HG03378 (cell line): ENCODE measurements around the gene TXLNA.

Source experiments
- ATAC-seq: cut with Tn5 transposase; IDR thresholded peaks from one replicate; pipeline ENCODE4 v1.9.1; 2021; ENCODE audit warnings: mild to moderate bottlenecking, moderate library complexity; ENCODE audit not compliant: unreplicated experiment

TXLNA gene

DNA sequence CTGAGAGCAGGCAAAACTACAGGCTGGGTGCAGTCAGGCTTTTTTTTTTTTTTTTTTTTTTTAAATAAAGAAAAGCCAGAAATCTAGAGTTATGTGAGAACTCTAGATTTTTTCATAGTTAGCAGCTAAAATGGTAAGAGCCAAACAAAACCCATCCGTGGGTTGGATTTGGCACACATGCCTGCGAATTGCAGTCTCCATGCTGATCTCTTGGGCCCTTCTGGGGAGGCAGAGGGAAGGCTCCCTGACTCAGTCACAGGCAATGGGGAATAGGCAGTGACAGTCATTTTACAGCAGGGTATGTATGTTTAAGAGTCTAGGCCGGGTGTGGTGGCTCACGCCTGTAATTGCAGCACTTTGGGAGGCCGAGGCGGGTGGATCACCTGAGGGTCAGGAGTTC is 2.6 kb downstream of the TXLNA start:
- no peak for ATAC-seq

DNA sequence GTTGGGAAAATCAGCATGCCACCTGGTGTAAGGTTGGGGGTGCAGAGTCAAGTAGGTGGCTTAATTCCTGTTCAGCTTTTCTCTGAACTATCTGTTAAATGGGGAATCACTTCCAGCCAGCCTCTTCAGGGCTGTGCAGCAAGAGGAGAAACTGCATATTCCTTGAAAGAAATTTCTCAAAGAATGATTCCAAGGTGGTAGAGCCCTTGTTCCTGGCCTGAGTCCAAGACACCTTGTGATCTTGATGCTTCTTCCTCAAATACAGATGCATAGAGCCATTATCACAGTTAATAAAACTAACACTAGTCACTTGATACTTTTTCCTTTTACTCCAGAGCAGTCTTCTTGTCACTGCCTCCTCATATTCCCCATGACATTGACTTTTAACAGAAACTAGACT is 5.2 kb downstream of the TXLNA start:
- ATAC-seq = no peak

DNA sequence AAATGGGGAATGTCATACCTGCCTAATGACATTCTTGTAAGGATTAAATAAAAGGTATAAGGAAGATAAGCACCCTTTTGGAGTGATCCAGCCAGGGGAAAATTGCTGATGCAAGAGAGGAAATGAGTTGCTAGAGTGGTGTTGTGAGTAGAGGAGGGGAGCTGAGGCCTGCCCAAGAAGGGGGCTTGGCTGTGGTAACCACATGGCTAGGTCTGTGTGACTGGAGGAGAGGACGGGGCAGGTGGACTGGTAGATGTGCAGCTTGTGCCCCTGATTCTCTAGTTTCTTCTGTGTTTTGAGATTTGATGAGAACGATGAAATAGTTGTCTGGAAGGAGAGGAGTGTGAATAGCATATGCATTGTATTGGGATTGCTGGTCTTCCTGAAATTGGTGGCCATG is 6.6 kb downstream of the TXLNA start:
- no peak for ATAC-seq

DNA sequence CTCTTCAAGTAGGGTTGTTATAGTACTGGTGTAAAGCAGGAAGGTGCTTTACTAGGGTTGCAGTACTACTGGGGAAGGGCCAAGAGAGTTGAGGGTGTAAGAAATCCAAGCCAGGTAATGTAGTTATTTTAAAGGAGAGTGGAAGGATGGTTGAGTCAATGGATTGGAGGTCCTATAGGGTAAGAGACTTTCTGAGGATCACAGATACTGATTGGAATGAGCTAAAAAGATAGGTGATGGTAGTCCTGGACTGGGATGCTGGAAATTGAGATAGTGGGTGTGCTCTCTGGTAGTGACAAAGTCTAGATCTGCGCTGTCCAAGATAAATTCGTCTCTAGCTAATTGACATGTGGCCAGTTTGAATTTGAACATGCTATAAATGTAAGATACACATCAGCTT is 7.0 kb downstream of the TXLNA start:
- ATAC-seq = no peak

DNA sequence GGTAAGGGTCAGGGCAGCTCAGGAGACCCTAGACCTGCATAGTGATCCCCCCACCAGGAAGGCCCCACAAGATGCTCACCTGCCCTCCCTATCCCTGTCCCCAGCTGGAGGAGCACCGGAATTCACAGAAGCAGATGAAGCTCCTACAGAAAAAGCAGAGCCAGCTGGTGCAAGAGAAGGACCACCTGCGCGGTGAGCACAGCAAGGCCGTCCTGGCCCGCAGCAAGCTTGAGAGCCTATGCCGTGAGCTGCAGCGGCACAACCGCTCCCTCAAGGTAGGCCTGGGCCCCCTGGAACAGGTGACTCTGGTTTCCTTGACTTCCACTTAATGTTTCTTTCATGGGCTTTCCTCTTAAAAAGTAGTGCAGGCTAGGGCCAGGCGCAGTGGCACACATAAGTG is 8.4 kb downstream of the TXLNA start:
- ATAC-seq = no peak

DNA sequence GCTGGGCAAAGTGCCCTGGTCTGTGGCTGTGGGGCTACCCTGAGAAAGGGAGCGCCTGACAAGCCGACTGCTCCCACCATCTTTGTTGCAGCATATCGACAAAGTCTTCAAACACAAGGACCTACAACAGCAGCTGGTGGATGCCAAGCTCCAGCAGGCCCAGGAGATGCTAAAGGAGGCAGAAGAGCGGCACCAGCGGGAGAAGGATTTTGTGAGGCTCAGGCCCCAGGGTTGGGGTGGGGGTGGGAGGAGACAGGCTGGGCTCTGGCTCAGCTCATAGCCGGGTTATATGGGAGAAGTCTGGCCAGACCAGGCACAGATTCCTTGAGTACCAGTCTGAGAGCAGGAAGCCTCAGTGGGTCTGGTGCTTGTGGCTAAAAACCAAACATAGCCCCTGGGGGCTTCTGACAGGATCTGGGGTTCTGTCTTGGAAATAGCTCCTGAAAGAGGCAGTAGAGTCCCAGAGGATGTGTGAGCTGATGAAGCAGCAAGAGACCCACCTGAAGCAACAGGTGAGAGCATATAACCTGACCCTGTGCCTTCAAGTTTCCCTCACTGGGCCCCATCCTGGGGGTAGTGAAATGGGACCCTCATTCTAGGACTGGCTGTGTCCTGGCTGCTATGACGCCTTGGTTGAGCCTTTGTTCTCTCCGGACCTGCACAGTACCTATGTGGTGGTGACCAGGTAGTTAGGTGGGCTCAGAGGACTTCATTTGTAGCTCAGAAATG is 12.9 kb downstream of the TXLNA start:
- no peak for ATAC-seq

DNA sequence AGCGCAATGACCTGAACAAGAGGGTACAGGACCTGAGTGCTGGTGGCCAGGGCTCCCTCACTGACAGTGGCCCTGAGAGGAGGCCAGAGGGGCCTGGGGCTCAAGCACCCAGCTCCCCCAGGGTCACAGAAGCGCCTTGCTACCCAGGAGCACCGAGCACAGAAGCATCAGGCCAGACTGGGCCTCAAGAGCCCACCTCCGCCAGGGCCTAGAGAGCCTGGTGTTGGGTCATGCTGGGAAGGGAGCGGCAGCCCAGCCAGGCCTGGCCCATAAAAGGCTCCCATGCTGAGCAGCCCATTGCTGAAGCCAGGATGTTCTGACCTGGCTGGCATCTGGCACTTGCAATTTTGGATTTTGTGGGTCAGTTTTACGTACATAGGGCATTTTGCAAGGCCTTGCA is 15.5 kb downstream of the TXLNA start:
- no peak for ATAC-seq

DNA sequence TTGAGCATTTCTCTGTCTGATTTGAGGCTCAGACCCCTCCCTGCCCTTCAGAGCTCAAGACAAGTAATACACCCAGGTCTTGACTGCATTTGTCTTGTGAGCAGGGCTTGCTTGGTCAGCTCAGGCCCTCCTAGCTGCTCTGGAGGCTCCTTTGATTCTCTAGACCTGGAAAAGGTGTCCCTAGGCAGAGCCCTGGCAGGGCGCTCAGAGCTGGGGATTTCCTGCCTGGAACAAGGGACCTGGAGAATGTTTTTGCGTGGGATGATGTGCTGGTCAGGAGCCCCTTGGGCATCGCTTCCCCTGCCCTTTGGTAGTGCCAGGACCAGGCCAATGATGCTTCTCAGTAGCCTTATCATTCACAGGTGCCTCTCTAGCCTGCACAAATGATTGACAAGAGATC is 16.1 kb downstream of the TXLNA start:
- ATAC-seq = no peak

DNA sequence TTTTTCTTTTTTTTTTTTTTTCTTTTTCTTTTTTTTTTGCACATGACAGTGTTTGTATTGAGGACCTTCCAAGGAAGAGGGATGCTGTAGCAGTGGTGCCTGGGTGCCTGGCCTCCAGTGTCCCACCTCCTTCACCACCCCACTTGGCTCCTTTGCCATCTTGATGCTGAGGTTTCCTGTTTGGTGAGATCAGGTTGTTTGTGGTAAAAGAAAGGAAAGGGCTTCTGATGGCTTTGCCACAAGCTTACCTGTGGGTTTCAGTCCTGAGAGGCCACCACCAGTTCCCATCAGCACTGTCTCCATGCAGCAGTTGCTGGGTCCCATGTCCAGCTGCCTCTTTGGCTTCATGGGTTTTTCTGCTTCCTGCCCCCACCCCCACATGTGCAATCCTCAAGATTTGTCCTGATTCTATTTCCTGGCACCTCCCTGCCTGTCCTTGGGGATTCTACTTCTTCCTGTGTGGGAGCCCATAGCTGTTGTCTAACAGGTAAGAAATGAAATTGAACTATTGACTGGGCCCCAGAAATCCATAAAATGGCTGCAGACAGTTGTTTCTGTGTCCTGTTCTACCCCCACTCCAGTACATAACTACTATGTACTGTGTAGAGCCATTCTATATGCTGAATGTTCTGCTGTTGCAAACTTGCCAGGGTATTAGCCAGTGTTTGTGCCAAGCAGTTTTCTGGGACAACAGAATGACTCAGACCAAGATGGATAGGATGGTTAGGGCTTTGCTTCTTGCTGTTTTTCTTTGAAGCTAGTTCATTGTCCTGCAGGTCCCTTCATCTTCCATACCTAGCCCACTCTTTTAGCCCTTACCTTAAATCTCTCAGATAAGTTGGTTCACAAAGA is 16.7 kb downstream of the TXLNA start:
- no peak for ATAC-seq

DNA sequence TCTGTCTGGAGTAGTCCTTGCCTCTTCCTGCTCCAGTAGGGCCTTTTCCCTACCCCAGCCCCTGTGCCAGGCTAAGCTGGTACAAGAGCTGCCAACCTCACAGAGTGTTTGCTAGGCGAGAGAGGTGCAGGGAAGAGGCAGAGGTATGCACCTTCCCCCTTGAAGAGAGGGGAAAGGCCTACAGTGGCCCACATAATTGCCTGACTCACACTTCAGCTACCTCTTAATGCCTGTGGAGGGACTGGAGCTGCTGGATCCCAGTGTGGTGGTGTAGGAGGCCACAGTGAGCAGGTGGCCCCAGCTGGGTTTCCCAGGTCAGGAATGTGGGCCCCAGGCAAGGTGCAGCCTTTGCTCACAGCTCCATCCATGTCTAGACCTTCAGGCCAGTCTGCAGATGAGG is 17.6 kb downstream of the TXLNA start:
- ATAC-seq = no peak

DNA sequence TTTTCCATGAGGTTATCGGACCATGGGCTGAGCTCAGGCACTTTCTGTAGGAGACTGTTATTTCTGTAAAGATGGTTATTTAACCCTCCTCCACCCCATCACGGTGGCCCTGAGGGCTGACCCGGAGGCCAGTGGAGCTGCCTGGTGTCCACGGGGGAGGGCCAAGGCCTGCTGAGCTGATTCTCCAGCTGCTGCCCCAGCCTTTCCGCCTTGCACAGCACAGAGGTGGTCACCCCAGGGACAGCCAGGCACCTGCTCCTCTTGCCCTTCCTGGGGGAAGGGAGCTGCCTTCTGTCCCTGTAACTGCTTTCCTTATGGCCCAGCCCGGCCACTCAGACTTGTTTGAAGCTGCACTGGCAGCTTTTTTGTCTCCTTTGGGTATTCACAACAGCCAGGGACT is 18.4 kb downstream of the TXLNA start:
- ATAC-seq = no peak

DNA sequence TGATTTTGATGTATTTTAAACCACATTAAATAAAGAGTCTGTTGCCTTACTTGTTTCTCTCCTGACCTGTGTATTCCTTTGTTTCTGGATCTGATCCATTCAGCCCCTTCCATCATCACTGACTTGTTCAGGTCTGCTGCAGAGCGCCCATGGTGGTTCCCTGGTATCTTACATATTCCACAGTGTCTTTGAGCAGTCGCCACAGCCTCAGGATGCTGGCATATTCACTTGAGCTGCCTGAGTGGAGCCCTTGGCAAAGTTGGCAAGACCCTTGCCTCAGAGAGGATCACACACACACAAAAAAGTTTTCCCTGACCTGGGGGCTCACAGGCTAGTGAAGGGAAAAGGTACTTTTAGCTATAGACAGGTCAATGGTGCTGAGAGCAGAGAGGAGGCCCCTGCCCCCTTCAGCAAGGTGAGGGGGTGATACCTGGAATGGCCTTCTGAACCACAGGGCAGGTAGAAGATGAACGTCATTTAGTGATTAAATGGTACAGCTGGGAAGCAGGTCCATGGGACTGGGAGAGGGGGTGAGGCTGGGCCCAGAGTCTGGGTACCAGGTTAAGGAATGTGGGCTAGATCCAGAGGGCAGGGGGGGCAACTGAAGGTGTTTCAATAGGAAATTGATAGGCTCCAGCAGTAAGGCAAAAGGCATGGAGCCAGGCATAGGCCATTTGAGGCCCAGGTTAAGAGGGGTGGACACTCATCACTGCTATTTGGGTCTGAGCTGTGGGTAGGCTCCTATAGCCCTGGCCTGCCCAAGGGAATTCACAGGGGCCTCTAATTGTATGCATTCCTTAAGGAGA is 19.0 kb downstream of the TXLNA start:
- no peak for ATAC-seq

DNA sequence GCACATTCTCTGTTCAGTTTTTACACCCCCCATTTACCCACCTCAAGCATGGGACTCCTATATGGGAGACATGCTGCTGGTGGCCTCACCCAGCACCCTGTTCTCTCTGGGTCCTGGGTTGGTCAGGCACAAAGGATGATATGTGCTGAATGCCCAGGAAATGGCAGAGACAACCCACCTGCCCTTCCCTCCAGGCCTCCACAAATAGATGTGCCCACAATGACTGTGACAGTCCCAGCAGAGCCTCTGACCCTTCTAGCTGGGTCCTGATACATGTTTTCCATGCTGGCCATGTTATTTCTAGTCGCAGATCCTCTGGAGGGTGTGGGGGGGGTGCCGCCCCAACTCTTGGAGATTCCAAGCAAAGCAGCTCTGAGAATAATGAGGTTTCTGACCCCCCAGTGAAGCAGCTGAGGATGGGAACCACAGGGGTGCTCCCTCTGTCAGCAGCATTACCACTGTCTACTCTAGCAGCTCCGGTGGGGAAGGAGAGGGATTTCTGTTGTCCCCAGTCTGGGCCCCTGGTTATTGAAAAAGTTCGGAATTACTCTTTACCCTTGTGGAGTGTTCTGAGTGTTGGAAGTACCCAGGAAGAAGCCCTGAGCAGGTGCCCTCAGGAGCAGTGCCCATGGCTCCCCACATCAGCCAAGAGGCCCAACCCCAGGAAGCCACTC is 19.7 kb downstream of the TXLNA start:
- ATAC-seq = no peak

DNA sequence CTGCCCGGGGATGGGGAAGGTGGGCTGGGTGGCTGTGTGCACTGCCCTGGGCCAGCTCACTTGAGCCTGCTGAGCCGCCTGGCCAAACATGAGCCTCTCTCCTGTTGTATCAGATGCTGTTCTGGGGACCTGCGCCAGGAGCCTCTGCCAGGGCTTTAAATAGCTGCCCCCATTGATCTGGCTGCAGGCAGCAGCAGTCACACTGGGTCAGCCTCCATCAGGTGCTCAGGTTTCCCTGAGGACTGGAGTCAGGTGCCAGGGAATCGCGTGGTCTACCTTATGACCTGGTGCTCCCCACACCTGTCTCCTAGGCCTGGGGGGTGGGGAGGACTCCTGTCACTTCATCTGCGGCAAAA is 20.2 kb downstream of the TXLNA start:
- no peak for ATAC-seq

DNA sequence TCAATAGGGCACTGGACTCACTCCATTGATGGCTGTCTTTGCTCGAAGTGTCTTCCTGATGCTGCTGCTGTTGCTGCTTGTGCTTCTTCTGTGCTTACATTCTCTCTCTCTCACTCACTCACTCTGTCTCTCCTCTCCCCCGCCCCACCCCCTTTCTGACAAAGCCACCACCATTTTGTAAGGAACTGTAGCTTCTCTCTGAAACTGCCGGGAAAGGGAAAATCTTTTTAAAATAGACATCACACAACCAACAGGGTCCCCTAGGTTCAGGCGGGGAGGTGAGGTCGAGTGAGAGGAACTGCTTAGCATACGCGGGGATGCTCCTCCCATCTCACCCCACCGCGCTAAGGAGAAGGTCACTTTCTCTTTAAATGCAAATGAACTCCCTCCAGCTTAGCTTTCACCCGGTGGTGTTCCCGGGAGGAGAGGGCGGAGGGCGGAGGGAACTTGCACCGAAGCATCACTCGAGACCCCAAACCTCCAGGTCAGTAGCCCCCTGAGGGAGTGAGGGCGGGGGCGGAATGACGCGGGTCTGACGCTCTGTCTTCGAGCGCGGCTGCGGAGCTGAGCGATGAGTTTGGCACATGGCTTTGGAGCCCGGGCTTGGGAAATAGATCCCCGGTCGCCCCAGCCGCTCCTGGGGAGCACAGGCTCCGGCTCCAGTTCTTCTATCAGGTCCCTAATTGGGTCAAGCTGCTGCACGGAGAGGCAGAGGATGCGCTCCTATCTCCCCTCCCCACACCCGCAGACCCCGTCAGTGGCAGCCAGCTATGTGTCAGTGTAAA is 20.9 kb downstream of the TXLNA start, which contains the start of gene CCDC28B:
TSS of gene CCDC28B (plus strand) at position 370 of the 785 bp plus-strand sequence. CDS start 1,341 bp downstream, outside the sequence.
- ATAC-seq = no peak

DNA sequence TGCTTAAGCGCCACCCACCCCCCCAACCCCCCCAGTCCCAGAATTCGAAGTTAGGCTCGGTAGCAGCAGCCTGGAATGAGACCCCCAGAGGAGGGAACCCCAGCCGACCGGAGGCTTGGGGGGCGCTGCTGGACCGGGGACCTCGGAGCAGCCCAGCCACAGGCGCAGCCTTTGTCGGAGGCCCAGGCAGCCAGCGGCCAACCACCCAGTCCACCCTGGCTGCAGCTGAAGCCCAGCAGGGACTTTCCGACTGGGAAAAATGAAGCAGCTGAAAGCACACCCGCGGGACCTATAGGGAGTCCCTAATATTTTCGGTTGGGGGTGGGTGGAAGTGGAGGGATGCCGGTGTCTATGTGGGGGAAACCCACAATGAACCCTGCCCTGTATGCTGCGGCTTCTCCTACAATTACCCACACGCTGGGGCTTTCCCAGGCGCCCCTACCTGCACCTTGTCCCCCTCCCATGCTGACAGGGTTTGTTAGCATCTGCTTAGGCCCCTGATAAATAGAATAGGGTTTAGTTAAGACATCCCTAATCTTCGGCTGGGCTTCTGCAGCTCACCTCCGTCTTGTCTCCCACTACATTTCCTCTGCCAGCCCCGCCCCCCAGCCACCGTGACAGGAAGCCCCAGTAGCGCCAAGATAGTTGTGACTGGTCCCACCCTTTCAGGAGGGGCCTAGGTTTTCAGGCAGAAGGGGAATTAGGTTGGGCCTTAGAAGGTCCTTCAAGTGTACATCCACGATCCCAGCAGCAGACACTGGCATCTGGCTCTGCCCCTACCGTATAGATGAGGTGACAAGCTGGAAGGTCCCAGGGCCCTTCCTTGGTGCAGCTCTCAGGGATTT is 21.8 kb downstream of the TXLNA start:
- no peak for ATAC-seq

DNA sequence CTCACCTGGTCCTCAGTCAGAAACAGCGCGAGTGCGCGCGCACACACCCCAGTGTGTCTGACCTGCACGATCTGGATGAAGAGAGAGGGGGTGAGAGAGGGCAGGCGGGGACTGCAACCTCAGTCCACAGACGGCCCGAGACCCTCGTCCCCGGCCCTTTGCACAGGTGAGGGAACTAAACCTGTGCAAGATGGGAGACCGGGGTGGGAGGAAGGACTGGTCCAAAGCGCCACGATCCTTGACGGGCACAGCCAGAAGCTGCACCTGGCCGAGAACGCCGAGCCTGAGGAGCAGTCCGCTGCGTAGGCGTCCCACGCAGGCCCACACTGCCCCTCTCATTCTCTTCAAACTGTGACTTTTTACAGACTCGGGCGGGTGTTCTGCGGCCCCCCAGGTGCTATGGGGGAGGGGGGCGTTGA is 25.5 kb downstream of the TXLNA start:
- no peak for ATAC-seq

DNA sequence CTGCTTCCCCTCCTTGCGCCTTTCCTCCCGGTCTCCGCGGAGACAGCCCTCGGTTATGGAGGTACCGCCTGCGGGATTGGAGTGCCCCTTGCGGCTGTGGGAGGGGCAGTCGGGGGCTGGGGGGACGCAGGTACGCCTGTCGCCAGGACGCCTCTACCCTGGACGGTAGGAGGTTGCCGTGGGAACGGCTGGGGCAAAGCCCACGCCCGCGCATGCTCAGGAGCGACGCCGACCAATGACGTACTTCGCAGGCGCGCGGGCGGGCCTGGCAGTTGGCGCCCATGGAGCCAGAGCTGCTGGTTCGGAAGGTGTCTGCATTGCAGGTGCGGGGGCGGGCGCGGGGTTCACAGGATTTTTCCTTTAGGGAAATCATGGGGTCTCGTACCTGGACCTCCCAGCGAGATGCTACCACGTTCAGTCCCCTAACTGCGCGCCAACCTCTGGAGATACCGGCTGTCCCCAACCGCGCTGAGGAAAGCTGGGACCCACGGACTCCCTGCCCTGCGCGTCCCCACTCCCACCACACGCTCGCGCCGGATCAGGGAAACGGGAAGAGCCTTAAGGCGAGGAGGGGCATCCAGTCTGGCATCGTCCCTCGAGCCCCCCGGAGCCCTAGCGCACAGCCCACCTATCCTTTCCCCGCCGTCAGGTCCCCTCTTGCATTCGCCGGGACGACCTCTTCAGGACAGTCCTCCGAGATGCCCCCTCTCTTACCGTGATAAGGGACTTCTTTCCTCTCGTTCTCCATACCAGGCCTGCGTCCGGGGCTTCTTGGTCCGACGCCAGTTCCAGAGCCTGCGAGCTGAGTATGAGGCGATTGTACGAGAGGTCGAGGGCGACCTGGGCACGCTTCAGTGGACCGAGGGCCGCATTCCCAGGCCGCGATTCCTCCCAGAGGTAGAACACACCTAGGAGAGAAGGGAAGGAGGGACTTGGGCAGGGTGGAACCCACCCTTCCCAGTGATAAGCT is 26.2 kb downstream of the TXLNA start, which contains the start of gene IQCC:
TSS of gene IQCC (plus strand) at position 271 of the 970 bp plus-strand sequence. CDS start at position 282, 11 bp downstream.
- no peak for ATAC-seq
